Progenitor cell of endocrine pancreas (in vitro differentiated cells): Measurements from ENCODE around the gene BIN2. TPM values are rescaled to one million over a fixed set of nuclear protein-coding genes. Genes with fewer than 3 reads are reported as not detected.

Source experiments
- DNase-seq: peaks from one replicate; pipeline ENCODE4 v3.0.0; 2021; ENCODE audit warnings: low spot score; ENCODE audit not compliant: unreplicated experiment
- H3K27ac Mint-ChIP-seq: 2 replicates; pipeline ENCODE4 v1.8.0; 2021; ENCODE audit warnings: mild to moderate bottlenecking, moderate library complexity, mixed read lengths
- H3K27me3 Mint-ChIP-seq: 2 replicates; pipeline ENCODE4 v1.8.0; 2021; ENCODE audit warnings: mixed read lengths
- H3K36me3 Mint-ChIP-seq: 2 replicates; pipeline ENCODE4 v1.8.0; 2022; ENCODE audit warnings: mixed read lengths; ENCODE audit not compliant: insufficient read depth
- H3K4me1 Mint-ChIP-seq: 2 replicates; pipeline ENCODE4 v1.8.0; 2021; ENCODE audit warnings: low read depth, mixed read lengths
- H3K4me3 Mint-ChIP-seq: 2 replicates; pipeline ENCODE4 v1.8.0; 2021; ENCODE audit warnings: low read depth, mild to moderate bottlenecking, moderate library complexity, mixed read lengths
- H3K9me3 Mint-ChIP-seq: 2 replicates; pipeline ENCODE4 v1.8.0; 2021; ENCODE audit warnings: low read depth, mixed read lengths
- CTCF ChIP-seq: fragments of 200-600 bp; sonication (generic); IDR thresholded peaks from one replicate; pipeline ENCODE4 v1.5.0; 2021; ENCODE audit warnings: antibody characterized with exemption, mild to moderate bottlenecking; ENCODE audit not compliant: unreplicated experiment
- total RNA-seq: library from RNA; stranded (reverse); gene quantifications from 2 replicates; pipeline ENCODE4 v1.2.1, GENCODE V29; 2021

BIN2 gene
- total RNA-seq, 1 donor from 2014 or later: not detected

DNA sequence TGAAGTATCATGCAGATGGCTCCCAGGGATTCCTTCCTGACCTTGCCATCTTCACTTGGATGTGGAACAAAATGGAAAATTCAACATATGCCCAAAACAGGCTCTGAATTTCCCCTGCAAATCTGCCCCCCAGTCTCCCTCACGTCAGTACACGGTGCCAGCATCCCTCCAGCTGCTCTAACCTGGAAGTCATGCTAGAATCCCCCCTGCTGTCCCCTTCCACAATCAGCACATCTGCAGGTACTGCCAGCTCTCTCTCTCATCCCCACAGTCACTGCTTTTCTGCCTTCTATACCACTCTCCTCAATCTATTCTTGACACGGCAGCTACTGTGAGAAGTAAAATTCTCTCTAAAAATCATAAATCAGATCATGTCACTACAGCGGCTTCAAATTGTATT is 45.6 kb upstream of the BIN2 start:
- H3K27me3 Mint-ChIP-seq: no peaks in the 10 kb centered on the region
- H3K27ac Mint-ChIP-seq: peak overlapping the region; percentile 10
- no peak for DNase-seq
- no peaks in the 10 kb centered on the region for H3K36me3 Mint-ChIP-seq
- TF ChIP-seq CTCF: no peak
- H3K9me3 Mint-ChIP-seq: no peaks in the 10 kb centered on the region
- H3K4me1 Mint-ChIP-seq: peaks cover 11% of the 10 kb centered on the region
- no peak overlapping the region for H3K4me3 Mint-ChIP-seq

GRCh38 chr12:51368640-51369517 is 44.9 kb upstream of the BIN2 start:
- peak overlapping the region; percentile 10 for H3K27ac Mint-ChIP-seq
- DNase-seq: no peak

GRCh38 chr12:51365276-51365675 is 41.3 kb upstream of the BIN2 start:
- H3K4me1 Mint-ChIP-seq: peaks cover 6% of the 10 kb centered on the region
- no peak for TF ChIP-seq CTCF
- H3K36me3 Mint-ChIP-seq: no peaks in the 10 kb centered on the region
- no peaks in the 10 kb centered on the region for H3K27me3 Mint-ChIP-seq
- no peak overlapping the region for H3K4me3 Mint-ChIP-seq
- H3K27ac Mint-ChIP-seq: peak overlapping the region; percentile 86
- H3K9me3 Mint-ChIP-seq: no peaks in the 10 kb centered on the region
- no peak for DNase-seq

More at GRCh38 chr12:51368640-51369517, 44.9 kb upstream of the BIN2 start:
- no peak overlapping the region for H3K4me3 Mint-ChIP-seq
- H3K36me3 Mint-ChIP-seq: no peaks in the 10 kb centered on the region
- H3K4me1 Mint-ChIP-seq: peaks cover 11% of the 10 kb centered on the region
- no peaks in the 10 kb centered on the region for H3K9me3 Mint-ChIP-seq
- H3K27me3 Mint-ChIP-seq: no peaks in the 10 kb centered on the region
- no peak for TF ChIP-seq CTCF

- no peaks in the 10 kb centered on the region for H3K27me3 Mint-ChIP-seq
- no peaks in the 10 kb centered on the region for H3K9me3 Mint-ChIP-seq
- no peaks in the 10 kb centered on the region for H3K36me3 Mint-ChIP-seq
- peaks cover 6% of the 10 kb centered on the region for H3K4me1 Mint-ChIP-seq
- DNase-seq: no peak
- no peak overlapping the region for H3K4me3 Mint-ChIP-seq
- H3K27ac Mint-ChIP-seq: no peak overlapping the region
- no peak for TF ChIP-seq CTCF
These were observed 40.0 kb upstream of the BIN2 start for GRCh38 chr12:51364001-51364400.

- DNase-seq: no peak
- TF ChIP-seq CTCF: no peak
- Mint-ChIP-seq H3K4me1 (peaks cover 6% of the 10 kb centered on the region), H3K27ac (no peak overlapping the region), H3K36me3 (no peaks in the 10 kb centered on the region), H3K9me3 (no peaks in the 10 kb centered on the region), H3K4me3 (no peak overlapping the region), H3K27me3 (no peaks in the 10 kb centered on the region)
These were observed 38.9 kb upstream of the BIN2 start for GRCh38 chr12:51362747-51363342.
